Suprapubic skin (tissue), 4 donors: Measurements from ENCODE around the gene PGAM1. TPM values are rescaled to one million over a fixed set of nuclear protein-coding genes. Genes with fewer than 3 reads are reported as not detected.

Experiments
- DNase-seq, 2 donors: peaks; one replicate each; pipeline ENCODE4 v3.0.0-alpha.2; 2019; ENCODE audit warnings: low spot score in 2 of 2
- H3K27ac ChIP-seq: fragments of 200-600 bp; sonication (generic); one replicate; pipeline ENCODE4 v1.5.1; 2019
- H3K27me3 ChIP-seq: fragments of 200-600 bp; sonication (generic); one replicate; pipeline ENCODE4 v1.5.1; 2019
- H3K36me3 ChIP-seq: fragments of 200-600 bp; sonication (generic); one replicate; pipeline ENCODE4 v1.5.1; 2019
- H3K4me1 ChIP-seq: fragments of 200-600 bp; sonication (generic); one replicate; pipeline ENCODE4 v1.5.1; 2019
- H3K4me3 ChIP-seq: fragments of 200-600 bp; sonication (generic); one replicate; pipeline ENCODE4 v1.5.1; 2019; ENCODE audit warnings: mild to moderate bottlenecking
- H3K9me3 ChIP-seq: fragments of 200-600 bp; sonication (generic); one replicate; pipeline ENCODE4 v1.5.1; 2019
- CTCF ChIP-seq, 2 donors: fragments of 200-600 bp in 1 of 2; fragments of 450-650 bp in 1 of 2; sonication (generic) in 1 of 2; IDR thresholded peaks; one replicate each; pipeline ENCODE4 v1.5.1; 2016 to 2019; ENCODE audit warnings: antibody characterized with exemption in 2 of 2, mild to moderate bottlenecking in 1 of 2, moderate library complexity in 1 of 2
- EP300 ChIP-seq: sonication (generic); formaldehyde crosslinking; IDR thresholded peaks from one replicate; pipeline ENCODE4 v1.6.1; 2017; ENCODE audit warnings: antibody characterized with exemption
- POLR2A ChIP-seq, 2 donors: fragments of 450-650 bp; IDR thresholded peaks; one replicate each; pipeline ENCODE4 v1.6.1; 2017; ENCODE audit warnings: antibody characterized with exemption in 2 of 2, mild to moderate bottlenecking in 2 of 2, moderate library complexity in 2 of 2
- POLR2AphosphoS5 ChIP-seq, 3 donors: sonication (generic); formaldehyde crosslinking; IDR thresholded peaks; one replicate each; pipeline ENCODE4 v1.6.1; 2017; ENCODE audit warnings: antibody characterized with exemption in 3 of 3
- WGBS: methylation state at CpG from one replicate; pipeline ENCODE4 v1.1.5; 2018; 5-methylcytosine and 5-hydroxymethylcytosine counted together
- total RNA-seq, 4 donors: library from RNA; depleted of rRNA; stranded (reverse); fragments of >200 nt; gene quantifications; one replicate each; pipeline ENCODE4 v1.1.0, GENCODE V29; 2016

Gene PGAM1
- total RNA-seq, 4 donors from 2014 or later, result 106 to 238 (median 209) TPM

DNA sequence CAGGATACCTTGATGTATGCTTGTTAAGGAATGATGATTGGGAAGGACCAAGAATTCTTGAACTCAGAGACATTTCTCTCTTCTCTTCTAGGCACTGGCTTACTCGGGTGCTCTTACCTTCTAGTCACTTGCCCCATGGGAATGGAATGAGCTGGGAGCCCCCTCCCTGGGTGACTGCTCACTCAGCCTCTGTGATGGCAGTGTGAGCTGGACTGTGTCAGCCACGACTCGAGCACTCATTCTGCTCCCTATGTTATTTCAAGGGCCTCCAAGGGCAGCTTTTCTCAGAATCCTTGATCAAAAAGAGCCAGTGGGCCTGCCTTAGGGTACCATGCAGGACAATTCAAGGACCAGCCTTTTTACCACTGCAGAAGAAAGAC is 30.7 kb downstream of the PGAM1 start:
- H3K27ac ChIP-seq, result no peak overlapping the region
- peaks cover 13% of the 10 kb centered on the region for H3K4me1 ChIP-seq
- TF ChIP-seq EP300, result no peak
- no peak for TF ChIP-seq POLR2AphosphoS5 (IDR thresholded peaks at IDR 0.05)
- no peaks in the 10 kb centered on the region for H3K9me3 ChIP-seq
- H3K36me3 ChIP-seq, result peaks cover 81% of the 10 kb centered on the region
- no peak for DNase-seq
- 70% methylated on average over 3 of the region's 3 CpGs for WGBS
- H3K27me3 ChIP-seq, result no peaks in the 10 kb centered on the region
- no peak overlapping the region for H3K4me3 ChIP-seq

DNA sequence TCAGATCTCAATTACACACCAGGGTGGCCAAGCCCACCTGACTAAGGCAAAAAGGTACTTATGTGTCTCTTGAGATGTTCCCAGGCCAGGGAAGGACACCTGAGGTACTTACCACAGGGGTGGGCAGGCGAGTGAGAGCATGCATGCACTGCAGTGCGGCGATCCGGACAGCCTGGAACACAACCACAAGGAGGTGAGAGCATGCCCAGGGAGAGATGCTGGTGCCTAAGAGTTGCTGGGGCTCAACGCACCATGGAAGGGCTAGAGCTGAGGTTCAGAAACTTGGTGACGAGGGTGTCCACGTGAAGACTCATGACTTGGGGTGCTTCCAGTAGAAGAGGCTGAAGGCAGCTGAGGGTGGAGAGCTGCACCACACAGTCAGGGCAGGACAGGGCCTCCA is 33.1 kb downstream of the PGAM1 start:
- 75% methylated on average over 7 of the region's 7 CpGs for WGBS
- peaks cover 14% of the 10 kb centered on the region for H3K4me1 ChIP-seq
- no peak overlapping the region for H3K27ac ChIP-seq
- H3K36me3 ChIP-seq, result peaks cover 90% of the 10 kb centered on the region
- no peak for DNase-seq
- no peak overlapping the region for H3K4me3 ChIP-seq
- H3K27me3 ChIP-seq, result no peaks in the 10 kb centered on the region
- TF ChIP-seq POLR2A (IDR thresholded peaks at IDR 0.05) (no peak), EP300 (no peak), POLR2AphosphoS5 (IDR thresholded peaks at IDR 0.05) (no peak), CTCF (IDR thresholded peaks at IDR 0.05) (no peak)
- H3K9me3 ChIP-seq, result no peaks in the 10 kb centered on the region

DNA sequence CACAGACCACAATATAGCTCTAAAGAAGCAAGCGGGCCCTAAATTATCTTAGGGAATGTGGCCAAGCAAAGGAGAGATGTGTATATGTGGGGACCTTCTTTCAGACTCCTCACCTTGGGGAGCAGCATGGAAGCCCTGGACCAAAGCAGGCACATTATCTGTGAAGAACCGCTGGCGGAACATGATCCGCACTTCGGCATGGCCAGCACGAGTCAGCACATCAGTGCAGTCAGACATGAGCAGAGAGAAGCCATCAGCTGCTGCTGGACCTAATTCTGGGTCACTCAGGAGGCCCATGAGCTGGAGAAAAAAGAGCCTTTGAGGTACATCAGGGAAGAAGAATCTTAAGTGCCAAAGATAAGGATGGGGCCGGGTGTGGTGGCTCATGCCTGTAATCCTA is 33.9 kb downstream of the PGAM1 start:
- Histone ChIP-seq H3K36me3 (peaks cover 97% of the 10 kb centered on the region), H3K4me1 (peaks cover 11% of the 10 kb centered on the region)
- WGBS, result 78% methylated on average over 7 of the region's 7 CpGs

DNA sequence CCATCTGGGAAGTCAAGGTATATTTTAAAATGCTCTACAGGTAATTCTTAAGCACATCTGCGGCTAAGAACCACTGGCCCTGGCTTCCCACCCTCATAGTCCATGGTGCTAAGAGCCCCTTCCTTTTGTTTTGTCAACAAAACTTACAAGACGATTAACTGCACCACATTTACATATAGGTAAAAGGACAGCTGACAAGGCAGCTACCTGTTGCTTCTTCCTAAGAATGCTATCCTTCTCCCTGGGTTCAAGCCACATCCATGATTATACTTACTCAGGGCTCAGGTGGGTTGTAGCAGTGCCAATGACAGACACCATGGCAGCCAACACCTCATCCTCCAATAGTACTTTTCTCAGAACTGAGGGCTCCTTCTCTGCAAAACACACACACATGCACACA is 36.3 kb downstream of the PGAM1 start:
- Histone ChIP-seq H3K36me3 (peaks cover 98% of the 10 kb centered on the region), H3K4me1 (peaks cover 8% of the 10 kb centered on the region), H3K27me3 (no peaks in the 10 kb centered on the region), H3K4me3 (no peak overlapping the region), H3K9me3 (no peaks in the 10 kb centered on the region), H3K27ac (no peak overlapping the region)
- WGBS, result 88% methylated on average over 2 of the region's 2 CpGs
- no peak for TF ChIP-seq POLR2AphosphoS5 (IDR thresholded peaks at IDR 0.05)
- TF ChIP-seq EP300, result no peak
- no peak for DNase-seq

More for the DNA sequence above, 33.9 kb downstream of the PGAM1 start:
- Histone ChIP-seq H3K27ac (no peak overlapping the region), H3K4me3 (no peak overlapping the region), H3K27me3 (no peaks in the 10 kb centered on the region), H3K9me3 (no peaks in the 10 kb centered on the region)
- DNase-seq, result no peak
- TF ChIP-seq POLR2AphosphoS5 (IDR thresholded peaks at IDR 0.05) (no peak), CTCF (IDR thresholded peaks at IDR 0.05) (no peak), POLR2A (IDR thresholded peaks at IDR 0.05) (no peak), EP300 (no peak)

DNA sequence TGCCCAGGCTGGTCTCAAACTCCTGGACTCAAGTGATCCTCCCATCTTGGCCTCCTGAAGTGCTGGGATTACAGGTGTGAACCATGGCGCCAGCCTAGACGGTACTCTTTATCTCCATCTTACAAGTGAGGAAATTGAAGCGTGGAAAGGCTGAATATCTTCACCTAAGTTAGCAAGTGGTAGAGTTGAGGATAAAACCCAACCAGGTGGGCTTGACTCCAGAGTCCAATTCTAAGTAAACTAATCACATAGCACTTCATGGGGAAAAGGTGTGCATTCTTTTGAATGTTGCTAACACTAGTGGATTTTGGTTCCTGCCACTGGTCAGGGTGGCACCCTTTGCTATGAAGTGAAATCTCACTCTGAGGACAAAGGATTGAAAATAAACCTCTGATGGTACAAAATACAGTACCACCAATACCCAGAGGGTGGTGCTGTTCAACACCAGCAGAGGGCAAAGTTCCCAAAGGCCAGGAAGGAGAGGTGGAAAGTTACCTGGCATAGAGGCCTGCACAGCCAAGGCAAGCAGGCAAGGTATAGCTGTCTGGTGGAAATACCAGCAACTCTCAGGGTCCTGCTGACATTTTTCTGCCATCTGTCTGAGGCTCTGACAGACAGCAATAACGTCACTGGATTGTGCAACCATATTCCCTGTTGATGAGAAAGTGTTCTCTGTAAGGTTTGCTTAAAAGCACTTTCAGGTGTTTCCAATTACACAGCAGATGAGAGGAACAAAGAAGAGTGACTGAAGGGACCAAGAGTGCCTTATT is 37.6 kb downstream of the PGAM1 start:
- peak overlapping the region; percentile 1 for H3K27ac ChIP-seq
- 63% methylated on average over 4 of the region's 4 CpGs for WGBS
- H3K4me3 ChIP-seq, result no peak overlapping the region
- H3K27me3 ChIP-seq, result no peaks in the 10 kb centered on the region
- DNase-seq, result peak in 1 of 2 donors; percentile 62
- peaks cover 15% of the 10 kb centered on the region for H3K4me1 ChIP-seq
- H3K9me3 ChIP-seq, result no peaks in the 10 kb centered on the region
- TF ChIP-seq POLR2A (IDR thresholded peaks at IDR 0.05) (no peak), CTCF (IDR thresholded peaks at IDR 0.05) (peak; percentile 74 to 86), POLR2AphosphoS5 (IDR thresholded peaks at IDR 0.05) (peak in 1 of 3 donors; percentile 43), EP300 (no peak)
- peaks cover 99% of the 10 kb centered on the region for H3K36me3 ChIP-seq

GRCh38 chr10:97464226-97464625 is 38.2 kb downstream of the PGAM1 start:
- H3K36me3 ChIP-seq, result peaks cover 99% of the 10 kb centered on the region
- no peak for TF ChIP-seq POLR2A (IDR thresholded peaks at IDR 0.05)
- no peak for TF ChIP-seq POLR2AphosphoS5 (IDR thresholded peaks at IDR 0.05)
- TF ChIP-seq EP300, result no peak
- no peak for TF ChIP-seq CTCF (IDR thresholded peaks at IDR 0.05)
- H3K4me1 ChIP-seq, result peaks cover 15% of the 10 kb centered on the region
- DNase-seq, result no peak
- no peak overlapping the region for H3K4me3 ChIP-seq
- peak overlapping the region; percentile 1 for H3K27ac ChIP-seq
- WGBS, result 75% methylated on average over 1 of the region's 1 CpG
- H3K9me3 ChIP-seq, result no peaks in the 10 kb centered on the region
- no peaks in the 10 kb centered on the region for H3K27me3 ChIP-seq
